GM19467 (cell line): Measurements from ENCODE around the gene ZGLP1.
A peak's percentile ranks its signal among the peaks of the same experiment; 100 is the strongest.

Experiments
- ATAC-seq: cut with Tn5 transposase; IDR thresholded peaks from one replicate; pipeline ENCODE4 v1.9.1; 2021; ENCODE audit warnings: mild to moderate bottlenecking, moderate library complexity; ENCODE audit not compliant: unreplicated experiment

The ZGLP1 gene

GRCh38 chr19:10279737-10280442 is 29.7 kb downstream of the ZGLP1 start:
- no peak for ATAC-seq

GRCh38 chr19:10278935-10279334 is 30.7 kb downstream of the ZGLP1 start:
- no peak for ATAC-seq

- ATAC-seq, result no peak
Observed at GRCh38 chr19:10277795-10278589, 31.6 kb downstream of the ZGLP1 start.

GRCh38 chr19:10274589-10274988 is 35.0 kb downstream of the ZGLP1 start:
- no peak for ATAC-seq

- no peak for ATAC-seq
Observed at GRCh38 chr19:10271543-10272086, 38.0 kb downstream of the ZGLP1 start.

GRCh38 chr19:10270616-10271394 is 38.8 kb downstream of the ZGLP1 start, which contains the start of gene ICAM1:
Gene ICAM1 (plus strand): TSS chr19:10271120. CDS start chr19:10271160, 40 bp downstream.
- ATAC-seq, result peak; percentile 46

GRCh38 chr19:10270180-10270615 is 39.4 kb downstream of the ZGLP1 start:
- peak; percentile 27 for ATAC-seq

GRCh38 chr19:10269333-10270179 is 40.1 kb downstream of the ZGLP1 start:
- peak; percentile 37 for ATAC-seq

- ATAC-seq, result no peak
Observed at GRCh38 chr19:10268071-10268470, 41.5 kb downstream of the ZGLP1 start.

GRCh38 chr19:10266706-10267105 is 42.9 kb downstream of the ZGLP1 start:
- no peak for ATAC-seq

GRCh38 chr19:10262771-10263170 is 46.8 kb downstream of the ZGLP1 start:
- no peak for ATAC-seq

- no peak for ATAC-seq
Observed at GRCh38 chr19:10260141-10260584, 49.5 kb downstream of the ZGLP1 start.

GRCh38 chr19:10259162-10259905 is 50.3 kb downstream of the ZGLP1 start:
- no peak for ATAC-seq

GRCh38 chr19:10258080-10258710 is 51.4 kb downstream of the ZGLP1 start:
- ATAC-seq, result no peak

GRCh38 chr19:10256970-10257615 is 52.5 kb downstream of the ZGLP1 start:
- ATAC-seq, result no peak

GRCh38 chr19:10256551-10256950 is 53.1 kb downstream of the ZGLP1 start:
- ATAC-seq, result no peak

- ATAC-seq, result no peak
Observed at GRCh38 chr19:10255358-10255757, 54.3 kb downstream of the ZGLP1 start.
